HuH-7.5 (cell line): ENCODE measurements around the gene SPATA31C1.
"Not testable (repeated sequence)": the region's sequence is repeated elsewhere in the genome, so short reads cannot be mapped to it uniquely, and the experiment has no call there.

ENCODE experiments used
- DNase-seq: peaks from one replicate; pipeline ENCODE4 v3.0.0; 2011; ENCODE audit warnings: low spot score

The SPATA31C1 gene

GRCh38 chr9:87917662-87918061, at the start of gene SPATA31C1:
SPATA31C1 (plus strand) TSS chr9:87917962.
- DNase-seq, result not testable (repeated sequence)

DNA sequence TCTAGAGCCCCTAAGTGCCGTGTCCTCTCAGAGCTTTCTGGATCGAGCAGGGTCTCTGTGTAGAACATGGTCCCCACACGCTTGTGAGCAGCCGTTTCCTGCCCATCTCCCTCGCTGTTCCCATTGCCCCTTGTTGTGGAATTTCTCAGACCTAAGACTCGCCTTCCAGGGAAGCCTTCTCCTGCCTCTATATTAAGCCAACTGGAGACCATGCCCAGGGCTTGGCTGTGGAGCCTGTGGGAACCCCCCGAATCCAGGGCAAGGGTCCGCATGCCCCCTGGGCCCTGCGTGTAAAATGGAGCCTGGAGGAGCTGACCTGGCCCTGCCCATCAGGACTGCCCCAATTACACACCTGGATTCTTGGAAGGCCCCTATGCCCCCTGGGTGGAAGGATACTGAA, 49.6 kb upstream of the SPATA31C1 start:
- DNase-seq, result no peak

DNA sequence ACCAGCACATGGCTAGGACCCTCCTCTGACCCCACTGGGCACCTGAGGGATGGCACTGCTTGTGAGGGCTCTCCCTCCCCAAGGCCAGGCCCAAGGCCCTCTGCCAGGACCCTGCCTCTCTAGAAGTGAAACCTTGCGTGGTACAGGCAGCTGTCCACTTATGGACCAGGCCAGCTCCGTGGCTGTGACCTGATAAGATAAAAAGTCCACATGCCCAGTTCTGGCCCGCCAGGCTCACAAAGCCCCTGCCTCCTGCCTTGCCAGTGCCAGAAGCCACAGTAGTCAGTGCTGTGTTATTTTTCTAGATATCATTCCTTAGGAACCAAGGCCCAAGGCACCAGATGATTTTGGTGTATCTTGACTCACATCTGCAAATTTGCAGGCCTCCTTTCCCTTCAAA, 49.1 kb upstream of the SPATA31C1 start:
- DNase-seq, result no peak

GRCh38 chr9:87869082-87869481, 48.7 kb upstream of the SPATA31C1 start:
- no peak for DNase-seq

DNA sequence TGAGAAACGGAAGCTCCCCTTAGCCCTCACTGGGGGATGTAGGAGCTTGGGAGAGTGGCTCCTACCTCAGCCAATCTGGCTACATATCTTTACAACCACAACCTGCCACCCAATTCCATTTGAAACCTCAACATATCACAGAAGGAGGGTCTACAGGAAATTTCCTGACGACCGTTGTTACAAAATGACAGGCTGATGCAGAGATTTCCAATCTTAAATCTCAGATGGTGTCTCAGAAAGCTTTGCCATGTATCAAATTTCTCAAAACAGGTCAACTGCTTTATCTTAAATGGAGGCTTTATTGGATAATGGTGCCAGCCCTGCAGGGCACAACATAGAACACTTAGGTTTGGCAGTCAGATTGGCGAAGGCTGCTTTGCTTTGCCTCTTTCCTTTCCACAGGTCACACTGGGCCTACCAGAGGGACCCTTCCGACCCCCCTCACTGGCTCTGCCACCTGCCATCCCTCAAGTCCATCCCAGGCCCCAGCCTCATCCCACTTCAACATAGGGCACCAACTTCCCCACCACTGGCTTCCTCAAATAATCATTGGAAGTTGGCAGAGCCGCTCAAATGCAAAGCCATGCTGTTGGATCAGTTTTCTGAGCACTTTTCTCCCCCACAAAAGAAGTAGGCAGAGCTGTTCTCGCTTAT, 46.2 kb upstream of the SPATA31C1 start:
- no peak for DNase-seq

GRCh38 chr9:87872079-87872624, 45.6 kb upstream of the SPATA31C1 start:
- DNase-seq, result no peak

- no peak for DNase-seq
These were observed 44.0 kb upstream of the SPATA31C1 start for GRCh38 chr9:87873607-87874303.

GRCh38 chr9:87874304-87874623, 43.5 kb upstream of the SPATA31C1 start:
- DNase-seq, result no peak

- no peak for DNase-seq
These were observed 42.7 kb upstream of the SPATA31C1 start for GRCh38 chr9:87875060-87875459.

DNA sequence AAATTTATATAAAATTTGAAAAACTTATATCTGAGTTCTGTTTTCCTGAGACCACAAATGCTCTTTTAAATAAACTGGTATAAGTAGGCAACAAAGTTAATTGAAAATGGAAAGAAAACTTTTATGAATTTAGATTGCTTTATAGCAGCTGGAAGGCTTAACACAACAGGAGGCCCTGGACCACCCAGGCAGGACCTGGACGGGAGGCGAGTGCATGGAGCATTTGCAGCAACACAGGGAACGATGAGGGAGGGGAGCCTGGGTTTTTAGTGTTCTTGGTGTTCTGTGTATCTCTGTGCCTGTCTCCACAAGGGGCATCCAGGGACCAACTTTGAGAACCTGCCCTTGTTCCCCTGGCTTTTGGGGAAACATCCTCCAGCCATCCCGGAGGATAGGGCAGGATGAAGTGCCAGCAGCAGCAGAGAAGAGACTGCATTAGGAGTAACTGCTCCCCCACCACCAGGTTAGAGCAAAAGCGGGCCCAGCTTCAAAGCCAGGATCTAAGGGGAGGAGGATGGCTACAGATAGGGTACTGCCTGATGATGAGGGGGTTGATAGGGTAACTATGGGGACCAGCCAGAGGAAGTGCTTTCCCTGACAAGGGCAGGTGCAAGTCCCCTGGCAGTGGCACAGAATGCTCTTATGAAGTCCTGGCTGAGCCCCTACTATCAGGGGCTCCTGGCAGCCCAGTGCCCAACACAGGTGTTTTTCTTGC, 41.8 kb upstream of the SPATA31C1 start:
- no peak for DNase-seq

- DNase-seq, result no peak
These were observed 41.1 kb upstream of the SPATA31C1 start for GRCh38 chr9:87876708-87877107.

DNA sequence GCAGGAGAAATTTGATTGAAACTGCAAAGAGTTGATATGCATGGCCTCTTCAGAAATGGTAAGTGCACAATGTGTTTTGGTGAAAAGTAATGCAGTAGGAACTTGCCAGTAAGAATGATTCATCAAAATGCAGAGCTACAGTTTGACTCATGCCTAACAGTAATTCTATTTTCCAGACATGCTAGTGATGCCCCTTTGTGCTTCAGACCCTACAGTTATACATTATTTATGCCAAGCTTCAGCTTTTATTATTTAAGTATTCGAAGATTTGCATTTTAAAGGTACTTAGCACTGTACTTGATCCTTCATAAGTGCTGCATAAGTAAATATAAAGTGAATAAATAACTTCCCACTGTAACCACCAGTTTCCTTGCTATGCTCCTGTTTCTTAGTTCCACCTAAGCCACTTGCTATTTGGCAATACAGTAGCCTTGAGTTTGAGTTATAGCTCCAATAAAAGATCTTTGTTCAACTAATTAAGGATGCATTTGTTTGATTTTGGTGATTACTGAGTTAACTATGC, 38.7 kb upstream of the SPATA31C1 start:
- DNase-seq, result no peak

GRCh38 chr9:87880116-87880515, 37.6 kb upstream of the SPATA31C1 start:
- no peak for DNase-seq

GRCh38 chr9:87880683-87881082, 37.1 kb upstream of the SPATA31C1 start:
- no peak for DNase-seq

GRCh38 chr9:87882627-87883026, 35.1 kb upstream of the SPATA31C1 start, which contains the start of gene SPATA31E1:
SPATA31E1 (plus strand) TSS chr9:87882877; CDS start chr9:87882892, 15 bp downstream.
- DNase-seq, result no peak

GRCh38 chr9:87883274-87883673, 34.5 kb upstream of the SPATA31C1 start:
- DNase-seq, result no peak

- peak; percentile 23 for DNase-seq
These were observed 33.8 kb upstream of the SPATA31C1 start for GRCh38 chr9:87883990-87884389.

DNA sequence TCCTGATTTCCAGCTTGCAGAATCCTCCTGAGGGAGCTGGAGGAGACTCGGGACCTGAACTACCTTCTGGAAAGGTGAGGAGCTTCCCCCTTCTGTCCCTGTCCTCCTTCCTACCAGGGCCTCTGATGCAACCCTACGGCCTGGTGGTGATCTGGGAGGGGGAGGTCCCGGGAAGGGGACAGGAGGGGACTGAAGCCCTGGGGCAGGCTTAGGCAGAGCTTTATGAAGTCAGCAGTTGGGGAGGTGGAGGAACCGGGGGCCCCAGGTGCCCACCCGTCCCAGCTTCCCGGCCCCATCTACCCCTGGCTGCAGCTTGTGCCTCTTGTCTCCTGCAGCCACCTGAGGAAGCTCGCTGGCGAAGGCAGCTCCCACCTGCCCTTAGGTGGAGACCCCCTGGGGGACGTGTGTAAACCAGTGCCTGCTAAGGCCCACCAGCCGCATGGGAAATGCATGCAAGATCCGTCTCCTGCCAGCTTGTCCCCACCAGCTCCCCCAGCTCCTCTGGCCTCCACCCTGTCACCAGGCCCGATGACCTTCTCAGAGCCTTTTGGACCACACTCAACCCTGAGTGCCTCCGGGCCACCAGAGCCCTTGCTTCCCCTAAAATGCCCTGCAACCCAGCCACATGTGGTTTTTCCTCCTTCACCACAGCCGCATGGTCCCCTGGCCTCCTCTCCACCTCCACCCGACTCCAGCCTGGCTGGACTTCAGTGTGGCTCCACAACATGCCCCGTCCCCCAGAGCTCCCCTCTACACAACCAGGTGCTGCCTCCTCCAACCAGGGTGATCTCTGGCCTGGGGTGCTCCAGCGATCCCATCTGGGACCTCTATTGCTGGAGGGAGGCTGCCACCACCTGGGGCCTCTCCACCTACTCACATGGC, 32.9 kb upstream of the SPATA31C1 start:
- no peak for DNase-seq

DNA sequence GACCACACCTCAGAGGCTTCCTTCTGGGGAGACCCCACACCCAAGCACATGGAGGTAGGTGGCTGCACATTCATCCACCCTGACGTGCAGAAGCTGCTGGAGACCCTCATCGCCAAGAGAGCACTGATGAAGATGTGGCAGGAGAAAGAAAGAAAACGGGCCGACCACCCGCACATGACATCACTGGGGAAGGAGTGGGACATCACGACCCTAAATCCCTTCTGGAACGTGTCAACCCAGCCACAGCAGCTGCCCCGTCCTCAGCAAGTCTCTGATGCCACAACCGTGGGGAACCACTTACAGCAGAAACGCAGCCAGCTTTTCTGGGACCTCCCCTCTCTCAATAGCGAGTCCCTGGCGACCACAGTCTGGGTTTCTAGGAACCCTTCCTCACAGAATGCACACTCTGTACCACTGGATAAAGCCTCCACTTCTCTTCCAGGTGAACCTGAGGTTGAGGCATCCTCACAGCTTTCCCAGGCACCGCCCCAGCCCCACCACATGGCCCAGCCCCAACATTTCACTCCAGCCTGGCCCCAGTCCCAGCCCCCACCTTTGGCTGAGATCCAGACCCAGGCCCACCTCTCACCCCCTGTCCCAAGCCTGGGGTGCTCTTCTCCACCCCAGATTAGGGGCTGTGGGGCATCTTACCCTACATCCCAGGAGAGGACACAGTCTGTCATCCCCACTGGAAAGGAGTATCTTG, 32.1 kb upstream of the SPATA31C1 start:
- DNase-seq, result no peak

- DNase-seq, result no peak
These were observed 31.4 kb upstream of the SPATA31C1 start for GRCh38 chr9:87886210-87886932.
